ENCODE measurements around the gene UQCRH. TPM values are rescaled to one million over a fixed set of nuclear protein-coding genes. Genes with fewer than 3 reads are reported as not detected.

Gene UQCRH
- total and polyA plus RNA-seq, 2 of the 4 experiments (the other 2 are of a cell fraction): 347 to 736 TPM

GRCh38 chr1:46274225-46275029, 29.1 kb upstream of the UQCRH start:
- H3K18ac ChIP-seq (ENCODE audit: low read depth, low read length): no peak overlapping the region
- peaks cover 3% of the 10 kb centered on the region; the same call in 1 of the 2 replicates for H3K9me1 ChIP-seq (ENCODE audit: insufficient read depth, low read length)
- H2AK5ac ChIP-seq (ENCODE audit: low read depth, low read length): no peak overlapping the region
- H3K4ac ChIP-seq (ENCODE audit: low read depth, low read length): no peak overlapping the region
- ATAC-seq (ENCODE audit: low read depth) (peak; percentile 51), DNase-seq (no peak)
- H3K4me2 ChIP-seq (ENCODE audit: low read depth, low read length): no peak overlapping the region
- ChIA-PET CTCF (interaction anchor here (0.6 kb wide), 2 partner anchors 30 to 728 kb away, joined by 6 to 11 read pairs; no protein-coding TSS in a partner anchor), POLR2A (ENCODE audit: unreplicated experiment) (interaction anchor here (0.5 kb wide), 1 partner anchor 27 kb away, joined by 6 read pairs; the partner anchor contains the start of gene RAD54L)
- no peaks in the 10 kb centered on the region for H3K27me3 ChIP-seq (ENCODE audit: control insufficient read depth, insufficient read depth, low read length)
- H4K8ac ChIP-seq (ENCODE audit: low read depth in 2 of 2, low read length in 2 of 2): no peak overlapping the region
- H2BK120ac ChIP-seq (ENCODE audit: low read depth, low read length): no peak overlapping the region
- intact Hi-C loops (cut with micrococcal nuclease) (no loop called here), in situ Hi-C loops (cut with MboI; ENCODE audit: low sequenced_read_pairs) (no loop called here), dilution Hi-C loops (cut with HindIII; ENCODE audit: low sequenced_read_pairs, unreplicated experiment) (no loop called here)
- WGBS, 2 experiments (ENCODE audit: extremely low coverage in 2 of 2, insufficient read length in 1 of 2): no CpG with 5 or more reads among the region's 6 CpGs
- H2BK20ac ChIP-seq (ENCODE audit: low read depth, low read length): no peak overlapping the region
- H3K9ac ChIP-seq (ENCODE audit: low read depth, low read length): no peak overlapping the region
- 0 out of 4 replicates have a peak, but pooled peaks cover 0 to 3% of the 10 kb centered on the region in 2 experiments for H3K79me1 ChIP-seq (ENCODE audit: low read depth in 1 of 2, low read length in 2 of 2)
- H2BK5ac ChIP-seq (ENCODE audit: low read depth, low read length, poor library complexity, severe bottlenecking): no peak overlapping the region
- H3K27ac ChIP-seq (ENCODE audit: insufficient read depth, low read length): no peak overlapping the region
- peaks cover 25% of the 10 kb centered on the region for H3K36me3 ChIP-seq (ENCODE audit: control insufficient read depth, insufficient read depth, low read length)
- H2AFZ ChIP-seq (replicated peaks; ENCODE audit: low read length, poor library complexity): no peak overlapping the region
- no peak overlapping the region for H3K14ac ChIP-seq (replicated peaks; ENCODE audit: low read depth, low read length)
- no peak overlapping the region for H3K23ac ChIP-seq (ENCODE audit: low read depth, low read length)
- no peak overlapping the region for H3K56ac ChIP-seq (ENCODE audit: extremely low read depth, insufficient read depth, low read length)
- H3K4me3 ChIP-seq (ENCODE audit: insufficient read depth, low read depth, low read length): no peak overlapping the region
- no peak overlapping the region for H2AK9ac ChIP-seq (replicated peaks; ENCODE audit: low read depth, low read length, poor library complexity)
- H3K4me1 ChIP-seq (ENCODE audit: control insufficient read depth, insufficient read depth, low read length): no peaks in the 10 kb centered on the region
- H4K20me1 ChIP-seq (ENCODE audit: insufficient read depth, low read length): no peaks in the 10 kb centered on the region
- H3K9me3 ChIP-seq (ENCODE audit: control insufficient read depth, insufficient read depth, low read length): no peaks in the 10 kb centered on the region
- H4K5ac ChIP-seq (ENCODE audit: low read depth, low read length): no peak overlapping the region
- H2BK15ac ChIP-seq (ENCODE audit: low read depth, low read length): no peak overlapping the region
- H4K91ac ChIP-seq (ENCODE audit: insufficient read depth, low read depth, low read length): no peak overlapping the region
- BruUV-seq (replicated peaks): no TSS peak
- TF ChIP-seq MXI1 (IDR thresholded peaks at IDR 0.05; ENCODE audit: borderline replicate concordance, low read depth, low read length) (no peak), CHD1 (IDR thresholded peaks at IDR 0.05; ENCODE audit: low read depth, low read length) (no peak), NFE2L2 (IDR thresholded peaks at IDR 0.05; ENCODE audit: low read depth, low read length) (no peak; the same call in 1 of the 2 replicates), FOS (IDR thresholded peaks at IDR 0.05; ENCODE audit: low read depth, low read length) (no peak), USF2 (IDR thresholded peaks at IDR 0.05; ENCODE audit: low read depth, low read length) (no peak), MAFK (IDR thresholded peaks at IDR 0.05; ENCODE audit: low read depth, low read length) (no peak), MAZ (IDR thresholded peaks at IDR 0.05; ENCODE audit: borderline replicate concordance, low read depth, low read length) (no peak), CEBPB (IDR thresholded peaks at IDR 0.05; ENCODE audit: low read depth, low read length) (no peak), RCOR1 (IDR thresholded peaks at IDR 0.05; ENCODE audit: insufficient replicate concordance, low read length) (no peak), POLR2A (IDR thresholded peaks at IDR 0.05; ENCODE audit: low read depth, low read length) (no peak), CTCF (conservative IDR thresholded peaks at IDR 0.05; ENCODE audit: low read depth, low read length) (no peak), SMC3 (IDR thresholded peaks at IDR 0.05; ENCODE audit: low read depth, low read length) (no peak), ELK1 (IDR thresholded peaks at IDR 0.05; ENCODE audit: borderline replicate concordance, low read depth, low read length) (no peak), RFX5 (IDR thresholded peaks at IDR 0.05; ENCODE audit: low read depth, low read length) (no peak), BHLHE40 (IDR thresholded peaks at IDR 0.05; ENCODE audit: low read depth, low read length) (no peak)

Data from IMR-90 (cell line).